ENCODE measurements around the gene USH2A. TPM values are rescaled to one million over a fixed set of nuclear protein-coding genes. Genes with fewer than 3 reads are reported as not detected.

The USH2A gene
- total RNA-seq, 3 donors from 2014 or later = not detected

DNA sequence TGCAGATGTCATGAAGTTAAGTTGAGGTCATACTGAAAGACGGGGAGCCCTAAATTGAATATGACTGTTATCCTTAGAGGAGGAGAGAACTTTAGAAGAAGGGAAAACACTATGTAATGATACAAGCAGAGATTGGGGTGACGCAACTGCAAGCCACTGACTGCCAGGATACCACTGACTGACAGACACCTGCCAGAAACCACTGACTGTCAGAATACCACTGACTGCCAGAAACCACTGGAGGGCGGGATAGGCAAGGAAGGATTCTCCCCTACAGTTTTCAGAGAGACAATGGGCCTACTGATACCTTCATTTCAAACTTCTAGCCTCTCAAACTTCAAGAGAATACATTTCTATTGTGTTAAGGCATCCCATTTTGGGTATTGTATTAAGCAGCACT, 388.7 kb downstream of the USH2A start:
- Histone ChIP-seq H3K27ac (no peak overlapping the region), H3K9me3 (no peaks in the 10 kb centered on the region), H3K27me3 (no peaks in the 10 kb centered on the region), H3K4me1 (no peaks in the 10 kb centered on the region), H3K4me3 (no peak overlapping the region), H3K36me3 (no peaks in the 10 kb centered on the region)
- no peak for DNase-seq (ENCODE audit: low spot score in 2 of 2)
- TF ChIP-seq POLR2AphosphoS5 (IDR thresholded peaks at IDR 0.05) = no peak
- TF ChIP-seq, protein P1, sequence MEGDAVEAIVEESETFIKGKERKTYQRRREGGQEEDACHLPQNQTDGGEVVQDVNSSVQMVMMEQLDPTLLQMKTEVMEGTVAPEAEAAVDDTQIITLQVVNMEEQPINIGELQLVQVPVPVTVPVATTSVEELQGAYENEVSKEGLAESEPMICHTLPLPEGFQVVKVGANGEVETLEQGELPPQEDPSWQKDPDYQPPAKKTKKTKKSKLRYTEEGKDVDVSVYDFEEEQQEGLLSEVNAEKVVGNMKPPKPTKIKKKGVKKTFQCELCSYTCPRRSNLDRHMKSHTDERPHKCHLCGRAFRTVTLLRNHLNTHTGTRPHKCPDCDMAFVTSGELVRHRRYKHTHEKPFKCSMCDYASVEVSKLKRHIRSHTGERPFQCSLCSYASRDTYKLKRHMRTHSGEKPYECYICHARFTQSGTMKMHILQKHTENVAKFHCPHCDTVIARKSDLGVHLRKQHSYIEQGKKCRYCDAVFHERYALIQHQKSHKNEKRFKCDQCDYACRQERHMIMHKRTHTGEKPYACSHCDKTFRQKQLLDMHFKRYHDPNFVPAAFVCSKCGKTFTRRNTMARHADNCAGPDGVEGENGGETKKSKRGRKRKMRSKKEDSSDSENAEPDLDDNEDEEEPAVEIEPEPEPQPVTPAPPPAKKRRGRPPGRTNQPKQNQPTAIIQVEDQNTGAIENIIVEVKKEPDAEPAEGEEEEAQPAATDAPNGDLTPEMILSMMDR (IDR thresholded peaks at IDR 0.05) = no peak
- no peak for TF ChIP-seq POLR2A (IDR thresholded peaks at IDR 0.05)
- intact Hi-C loops (cut with DNase I; ENCODE audit: low total_unique reads) = no loop called here

DNA sequence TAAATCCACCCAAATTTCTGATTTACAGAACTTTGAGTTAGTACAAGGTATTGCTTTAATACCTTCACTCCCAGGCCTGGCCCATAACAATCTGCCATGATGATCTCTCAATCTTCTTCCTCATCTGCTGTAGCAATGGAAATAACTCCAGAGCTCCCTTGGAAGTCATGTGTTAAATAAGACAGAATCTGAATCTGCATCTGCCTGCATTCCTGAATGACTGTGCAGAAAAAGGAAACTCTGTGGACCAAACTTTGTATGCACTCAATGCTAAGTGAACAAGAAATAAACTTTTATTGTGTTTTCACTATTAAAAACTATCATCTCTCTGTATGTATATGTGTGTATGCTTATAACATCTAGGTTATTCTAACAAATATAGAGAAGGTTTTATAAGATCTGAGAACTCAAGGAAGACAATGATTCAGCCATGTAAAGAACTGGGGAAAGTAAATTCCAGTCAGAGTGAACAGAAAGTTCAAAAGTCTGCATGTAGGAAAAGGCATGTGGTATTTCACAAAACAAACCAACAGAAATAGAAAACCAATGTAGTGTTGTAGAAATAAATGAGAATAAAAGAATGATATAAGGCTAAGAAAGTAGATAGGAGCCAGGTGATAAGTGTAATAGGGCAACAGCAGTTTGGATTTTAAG, 390.2 kb downstream of the USH2A start:
- H3K27ac ChIP-seq = no peak overlapping the region
- TF ChIP-seq POLR2AphosphoS5 (IDR thresholded peaks at IDR 0.05) (no peak), POLR2A (IDR thresholded peaks at IDR 0.05) (no peak)
- TF ChIP-seq, protein P1 (IDR thresholded peaks at IDR 0.05) = no peak
- H3K4me1 ChIP-seq = no peaks in the 10 kb centered on the region
- H3K27me3 ChIP-seq = no peaks in the 10 kb centered on the region
- H3K4me3 ChIP-seq = no peak overlapping the region
- H3K9me3 ChIP-seq = no peaks in the 10 kb centered on the region
- H3K36me3 ChIP-seq = no peaks in the 10 kb centered on the region
- DNase-seq (ENCODE audit: low spot score in 2 of 2) = no peak
- intact Hi-C loops (cut with DNase I; ENCODE audit: low total_unique reads) = no loop called here

DNA sequence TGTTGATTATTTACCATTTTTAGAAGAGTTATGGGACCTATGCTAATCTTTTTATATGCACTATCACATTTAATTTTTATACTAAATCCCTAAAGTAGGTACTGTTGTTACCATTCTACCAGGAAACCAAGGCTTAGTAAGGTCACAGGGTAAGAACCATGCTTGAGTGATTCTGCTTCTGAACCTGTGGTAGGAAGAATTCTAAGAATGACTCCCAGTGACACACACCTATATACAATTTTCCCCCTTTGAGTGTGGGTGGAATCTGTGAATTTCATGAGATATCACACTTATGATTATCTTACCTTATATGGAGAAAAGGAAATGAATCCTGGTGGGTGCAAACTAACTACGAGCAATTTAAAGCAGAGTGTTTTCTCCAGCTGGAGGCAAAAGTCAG, 391.0 kb downstream of the USH2A start:
- Histone ChIP-seq H3K27me3 (no peaks in the 10 kb centered on the region), H3K4me1 (no peaks in the 10 kb centered on the region), H3K4me3 (no peak overlapping the region), H3K36me3 (no peaks in the 10 kb centered on the region), H3K9me3 (no peaks in the 10 kb centered on the region), H3K27ac (no peak overlapping the region)
- DNase-seq (ENCODE audit: low spot score in 2 of 2) = no peak
- intact Hi-C loops (cut with DNase I; ENCODE audit: low total_unique reads) = no loop called here
- TF ChIP-seq, protein P1 (IDR thresholded peaks at IDR 0.05) = no peak
- TF ChIP-seq POLR2AphosphoS5 (IDR thresholded peaks at IDR 0.05) (no peak), POLR2A (IDR thresholded peaks at IDR 0.05) (no peak)

DNA sequence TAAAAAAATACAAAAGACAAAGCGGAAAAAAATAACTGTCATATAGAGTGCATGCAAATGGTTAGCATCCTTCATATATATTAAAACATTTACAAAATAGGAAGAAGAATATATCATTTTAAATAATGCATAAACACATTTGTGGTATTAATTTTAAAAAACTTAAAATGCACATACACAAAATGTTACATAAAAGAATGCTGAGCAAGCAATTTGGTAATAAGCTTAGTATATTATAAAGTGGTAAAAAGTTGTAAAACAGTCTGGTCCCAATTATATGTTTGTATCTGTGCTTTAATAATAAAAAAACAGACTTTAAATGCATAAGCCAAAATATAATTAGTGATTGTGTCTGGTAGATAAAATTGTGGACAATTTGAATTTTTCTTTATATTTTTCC, 394.6 kb downstream of the USH2A start:
- no peak for DNase-seq (ENCODE audit: low spot score in 2 of 2)
- Histone ChIP-seq H3K27me3 (no peaks in the 10 kb centered on the region), H3K36me3 (no peaks in the 10 kb centered on the region), H3K4me3 (no peak overlapping the region), H3K27ac (no peak overlapping the region), H3K9me3 (no peaks in the 10 kb centered on the region), H3K4me1 (no peaks in the 10 kb centered on the region)
- TF ChIP-seq, protein P1 (IDR thresholded peaks at IDR 0.05) = no peak
- TF ChIP-seq POLR2A (IDR thresholded peaks at IDR 0.05) = no peak
- no peak for TF ChIP-seq POLR2AphosphoS5 (IDR thresholded peaks at IDR 0.05)
- intact Hi-C loops (cut with DNase I; ENCODE audit: low total_unique reads) = no loop called here

DNA sequence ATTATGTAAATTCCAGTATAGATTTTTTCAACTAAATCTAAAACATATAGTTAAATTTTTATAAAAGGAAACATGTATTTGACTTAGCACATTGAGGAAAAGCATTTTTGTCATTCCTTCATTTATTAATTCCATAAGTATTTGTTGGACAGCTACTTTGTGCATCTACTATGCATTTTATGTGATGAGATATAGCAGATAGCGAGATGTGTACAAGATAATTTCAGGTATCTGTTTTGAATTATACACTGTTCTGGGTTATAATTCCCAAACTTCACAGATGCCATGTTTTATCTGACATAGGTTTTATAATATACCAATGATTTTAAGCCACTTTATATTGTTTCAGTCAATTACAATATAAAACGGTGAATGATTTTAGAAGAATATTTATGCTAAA, 398.7 kb downstream of the USH2A start:
- Histone ChIP-seq H3K4me3 (no peak overlapping the region), H3K36me3 (no peaks in the 10 kb centered on the region), H3K27ac (no peak overlapping the region), H3K9me3 (no peaks in the 10 kb centered on the region), H3K27me3 (no peaks in the 10 kb centered on the region), H3K4me1 (no peaks in the 10 kb centered on the region)
- TF ChIP-seq, protein P1 (IDR thresholded peaks at IDR 0.05) = no peak
- TF ChIP-seq POLR2AphosphoS5 (IDR thresholded peaks at IDR 0.05) = no peak
- no peak for TF ChIP-seq POLR2A (IDR thresholded peaks at IDR 0.05)
- intact Hi-C loops (cut with DNase I; ENCODE audit: low total_unique reads) = no loop called here
- DNase-seq (ENCODE audit: low spot score in 2 of 2) = no peak

All from breast epithelium (tissue), 4 donors.